NT2/D1 (cell line): ENCODE data around the gene HOXB2.

ENCODE experiments used
- SUZ12 ChIP-seq: IDR thresholded peaks from 2 replicates; pipeline ENCODE4 v1.6.1; 2011; ENCODE audit not compliant: insufficient read length, insufficient read depth; ENCODE audit errors: extremely low read depth
- YY1 ChIP-seq: IDR thresholded peaks from 2 replicates; pipeline ENCODE4 v1.6.1; 2011; ENCODE audit not compliant: insufficient read length, insufficient read depth
- ZNF274 ChIP-seq: IDR thresholded peaks from 2 replicates; pipeline ENCODE4 v1.6.1; 2011; ENCODE audit warnings: mild to moderate bottlenecking, low read depth, low read length

DNA sequence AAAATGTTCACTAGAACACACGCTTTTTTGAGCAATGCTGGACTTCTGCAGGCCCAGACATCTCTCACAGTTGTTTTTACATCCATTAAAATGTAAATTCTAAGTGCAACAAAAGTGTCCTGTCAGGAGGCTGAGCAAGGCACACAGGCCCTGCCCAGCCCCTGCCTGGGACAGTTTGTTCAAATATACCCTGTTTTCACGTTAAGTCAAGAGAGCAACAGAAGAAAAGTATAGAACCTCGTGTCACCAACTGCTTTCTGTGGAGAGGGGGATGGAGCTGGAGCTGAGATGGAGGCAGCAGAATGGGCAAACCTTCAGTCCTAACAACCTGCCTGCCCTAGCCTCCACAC, 4.3 kb upstream of the HOXB2 start:
- TF ChIP-seq YY1 = no peak
- no peak for TF ChIP-seq SUZ12
- TF ChIP-seq ZNF274 = no peak
